Esophagus mucosa (tissue), 1 donor: Measurements from ENCODE around the gene KIAA1614. TPM values are rescaled to one million over a fixed set of nuclear protein-coding genes. Genes with fewer than 3 reads are reported as not detected.

Experiments
- total RNA-seq: library from RNA; stranded (reverse); gene quantifications from one replicate; pipeline ENCODE4 v1.2.4, GENCODE V29; 2023
- donor health status: DM: yes; HTN: yes; CAD: no.

KIAA1614 gene
- total RNA-seq, 1 donor from 2014 or later = 0.36 TPM

Other genes starting within 250 kb of the KIAA1614 start
- gene STX6, start 110.0 kb downstream of the KIAA1614 start, total RNA-seq = 26.3 TPM
- gene MR1, start 121.1 kb downstream of the KIAA1614 start, total RNA-seq = 16.3 TPM
- gene IER5, start 175.8 kb downstream of the KIAA1614 start, total RNA-seq = 21.4 TPM